SU-DHL-6 (cell line): Measurements from ENCODE around the gene CPA4.

Experiments used
- H2AFZ ChIP-seq: fragments of 200-600 bp; sonication (generic); 2 replicates; pipeline ENCODE4 v1.6.1; 2014; ENCODE audit warnings: low read depth, mild to moderate bottlenecking, moderate library complexity, mixed read lengths, antibody characterized with exemption, low read length; ENCODE audit not compliant: severe bottlenecking
- H3F3A ChIP-seq: fragments of 200-600 bp; shearing (Covaris generic); 2 replicates; pipeline ENCODE4 v1.6.0; 2016; ENCODE audit warnings: antibody characterized with exemption, mild to moderate bottlenecking; ENCODE audit not compliant: insufficient read depth
- H3K27ac ChIP-seq: fragments of 200-600 bp; sonication (generic); 2 replicates; pipeline ENCODE4 v1.5.1; 2016; ENCODE audit warnings: low read depth, mild to moderate bottlenecking, low read length, moderate library complexity, mixed read lengths
- H3K27me3 ChIP-seq: fragments of 200-600 bp; sonication (generic), shearing (Covaris generic); 2 replicates; pipeline ENCODE4 v1.6.0; 2014; ENCODE audit warnings: mild to moderate bottlenecking, low read length
- H3K36me3 ChIP-seq: fragments of 200-600 bp; sonication (generic); 2 replicates; pipeline ENCODE4 v1.6.1; 2014; ENCODE audit warnings: mild to moderate bottlenecking, low read length, mixed read lengths
- H3K4me2 ChIP-seq: fragments of 300-600, 200-600 bp; shearing (Covaris generic), sonication (generic); 2 replicates; pipeline ENCODE4 v1.6.0; 2014; ENCODE audit warnings: low read length, low read depth, mild to moderate bottlenecking; ENCODE audit not compliant: poor library complexity, severe bottlenecking
- H3K4me3 ChIP-seq: fragments of 200-600 bp; sonication (generic); 2 replicates; pipeline ENCODE4 v1.5.1; 2014; ENCODE audit warnings: antibody characterized with exemption, low read length, mild to moderate bottlenecking, mixed read lengths; ENCODE audit not compliant: insufficient read depth, poor library complexity, severe bottlenecking
- H3K79me2 ChIP-seq: fragments of 200-600 bp; sonication (generic); 2 replicates; pipeline ENCODE4 v1.6.1; 2014; ENCODE audit warnings: mild to moderate bottlenecking, low read length, moderate library complexity; ENCODE audit not compliant: insufficient read depth
- H3K9ac ChIP-seq: fragments of 200-600 bp; sonication (generic); 2 replicates; pipeline ENCODE4 v1.7.0; 2014; ENCODE audit warnings: mild to moderate bottlenecking, low read length
- H3K9me2 ChIP-seq: fragments of 200-600 bp; sonication (generic); replicated peaks from 2 replicates; pipeline ENCODE4 v1.6.1; 2014; ENCODE audit warnings: low read length; ENCODE audit not compliant: insufficient read depth
- H3K9me3 ChIP-seq: fragments of 200-600 bp; sonication (generic); 2 replicates; pipeline ENCODE4 v1.6.1; 2014; ENCODE audit warnings: low read length, mixed read lengths; ENCODE audit not compliant: insufficient read depth
- H4K20me1 ChIP-seq: fragments of 200-600 bp; sonication (generic); 2 replicates; pipeline ENCODE4 v1.6.1; 2014; ENCODE audit warnings: low read depth, mild to moderate bottlenecking, antibody characterized with exemption, low read length, moderate library complexity, mixed read lengths
- CTCF ChIP-seq: fragments of 200-600 bp; sonication (generic); IDR thresholded peaks from one replicate; pipeline ENCODE4 v1.5.1; 2017; ENCODE audit warnings: antibody characterized with exemption, mild to moderate bottlenecking, low read length, moderate library complexity; ENCODE audit not compliant: insufficient read depth, poor library complexity, severe bottlenecking
- EZH2phosphoT487 ChIP-seq: fragments of 200-600 bp; sonication (generic), shearing (Covaris generic); conservative IDR thresholded peaks from 2 replicates; pipeline ENCODE4 v1.6.1; 2018; ENCODE audit warnings: mild to moderate bottlenecking, antibody characterized with exemption, low read length, moderate library complexity, mixed read lengths

CPA4 gene

GRCh38 chr7:130351791-130352090 lies 58.8 kb downstream of the CPA4 start:
- H3K36me3 ChIP-seq, result no peaks in the 10 kb centered on the region
- H3K79me2 ChIP-seq, result no peaks in the 10 kb centered on the region
- H3K4me2 ChIP-seq, result no peak overlapping the region
- TF ChIP-seq CTCF (no peak), EZH2phosphoT487 (no peak)
- no peak overlapping the region for H3K9ac ChIP-seq
- no peaks in the 10 kb centered on the region for H3F3A ChIP-seq
- no peak overlapping the region for H3K4me3 ChIP-seq
- H3K9me2 ChIP-seq, result no peaks in the 10 kb centered on the region
- no peak overlapping the region for H2AFZ ChIP-seq
- no peaks in the 10 kb centered on the region for H3K27me3 ChIP-seq
- H4K20me1 ChIP-seq, result no peaks in the 10 kb centered on the region
- H3K27ac ChIP-seq, result no peak overlapping the region
- H3K9me3 ChIP-seq, result no peaks in the 10 kb centered on the region

DNA sequence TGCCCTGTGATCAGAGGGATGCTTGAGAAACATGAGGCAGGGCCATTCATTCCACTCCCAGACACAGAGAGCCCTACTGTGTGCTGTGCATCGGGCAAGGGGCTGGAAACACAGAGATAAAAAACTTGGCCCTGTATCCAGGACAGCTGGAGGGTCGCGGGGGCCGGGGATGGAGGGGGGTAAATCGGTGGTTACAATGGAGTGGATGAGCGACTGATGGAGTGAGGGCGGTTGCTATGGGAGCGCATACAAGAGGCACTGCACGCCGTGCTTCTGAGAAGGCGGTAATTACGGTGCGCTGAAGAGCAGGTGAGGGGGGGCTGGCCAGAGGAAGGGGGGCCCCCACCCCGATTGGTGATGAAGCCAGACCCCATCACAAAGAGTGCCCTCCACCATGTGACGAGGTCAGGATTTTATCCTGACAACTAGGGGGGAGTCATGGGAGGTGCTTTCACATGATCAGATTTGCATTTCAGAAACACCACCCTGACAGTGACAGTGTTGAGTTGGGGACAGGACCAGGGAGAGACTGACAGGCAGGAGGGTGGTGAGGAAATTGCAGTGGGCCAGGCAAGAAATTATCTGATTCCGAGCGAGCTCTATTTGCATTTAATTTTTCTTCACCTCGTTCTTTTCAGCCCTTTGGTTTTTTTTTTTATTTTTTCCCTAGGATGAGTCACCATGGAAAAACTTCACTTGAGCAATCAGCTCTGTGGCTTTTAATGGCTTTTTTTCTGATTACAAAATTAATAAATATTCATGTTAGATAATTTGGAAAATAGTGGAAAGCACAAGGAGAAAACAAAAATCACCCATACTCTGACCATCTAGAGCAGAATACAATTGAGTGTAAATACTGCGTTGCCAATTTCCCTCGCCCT lies 59.5 kb downstream of the CPA4 start:
- TF ChIP-seq CTCF, result no peak
- no peak for TF ChIP-seq EZH2phosphoT487
- no peaks in the 10 kb centered on the region for H3K9me3 ChIP-seq
- no peak overlapping the region for H3K27ac ChIP-seq
- no peaks in the 10 kb centered on the region for H3F3A ChIP-seq
- no peak overlapping the region for H3K9ac ChIP-seq
- no peak overlapping the region for H3K4me2 ChIP-seq
- H2AFZ ChIP-seq, result no peak overlapping the region
- no peaks in the 10 kb centered on the region for H3K79me2 ChIP-seq
- H3K9me2 ChIP-seq, result no peaks in the 10 kb centered on the region
- H4K20me1 ChIP-seq, result no peaks in the 10 kb centered on the region
- H3K36me3 ChIP-seq, result no peaks in the 10 kb centered on the region
- no peaks in the 10 kb centered on the region for H3K27me3 ChIP-seq
- no peak overlapping the region for H3K4me3 ChIP-seq

- Histone ChIP-seq H3K9me2 (no peaks in the 10 kb centered on the region), H3K9me3 (no peaks in the 10 kb centered on the region), H4K20me1 (no peaks in the 10 kb centered on the region), H3F3A (no peaks in the 10 kb centered on the region), H3K79me2 (no peaks in the 10 kb centered on the region), H3K27ac (no peak overlapping the region), H3K4me3 (no peak overlapping the region), H3K27me3 (no peaks in the 10 kb centered on the region), H3K9ac (no peak overlapping the region), H3K36me3 (no peaks in the 10 kb centered on the region), H3K4me2 (no peak overlapping the region), H2AFZ (no peak overlapping the region)
- no peak for TF ChIP-seq CTCF
- no peak for TF ChIP-seq EZH2phosphoT487
Observed at GRCh38 chr7:130353196-130353595, 60.2 kb downstream of the CPA4 start.
